Brain microvascular endothelial cell (primary cell): Measurements from ENCODE around the gene MGMT.

ENCODE experiments used
- DNase-seq: peaks from one replicate; pipeline ENCODE4 v3.0.0-alpha.2; 2020
- H3K27ac ChIP-seq: fragments of 250-450 bp; sonication (Bioruptor Pico); 2 replicates; pipeline ENCODE4 v1.5.1; 2020; ENCODE audit warnings: mild to moderate bottlenecking, moderate library complexity
- H3K27me3 ChIP-seq: fragments of 250-450 bp; sonication (Bioruptor Pico); replicated peaks from 2 replicates; pipeline ENCODE4 v1.5.1; 2020; ENCODE audit warnings: mild to moderate bottlenecking
- H3K36me3 ChIP-seq: fragments of 250-450 bp; sonication (Bioruptor Pico); replicated peaks from 2 replicates; pipeline ENCODE4 v1.5.1; 2020; ENCODE audit warnings: mild to moderate bottlenecking
- H3K4me3 ChIP-seq: 2 replicates; pipeline ENCODE4 v1.5.1; 2011; ENCODE audit warnings: low read depth, mild to moderate bottlenecking, control low read depth, low read length, moderate library complexity
- CTCF ChIP-seq: IDR thresholded peaks from 2 replicates; pipeline ENCODE4 v1.5.1; 2011; ENCODE audit warnings: low read depth, mild to moderate bottlenecking, moderate library complexity, low read length, control low read depth, inconsistent platforms; ENCODE audit errors: missing control alignments
- in situ Hi-C: cut with HindIII; loops from 2 replicates; pipeline ENCODE4 v1.10.0; 2017; ENCODE audit warnings: low sequenced_read_pairs, low pct_ligation_motif_present

Gene MGMT

GRCh38 chr10:129778571-129778970 is 311.5 kb downstream of the MGMT start:
- in situ Hi-C loops: no loop called here
- H3K27me3 ChIP-seq: no peaks in the 10 kb centered on the region
- no peak overlapping the region for H3K4me3 ChIP-seq
- no peak overlapping the region for H3K27ac ChIP-seq
- no peak for DNase-seq
- TF ChIP-seq CTCF: no peak
- H3K36me3 ChIP-seq: no peaks in the 10 kb centered on the region

- Histone ChIP-seq H3K4me3 (no peak overlapping the region), H3K27me3 (no peaks in the 10 kb centered on the region), H3K27ac (no peak overlapping the region), H3K36me3 (no peaks in the 10 kb centered on the region)
- in situ Hi-C loops: no loop called here
- no peak for TF ChIP-seq CTCF
- no peak for DNase-seq
Measured at GRCh38 chr10:129779126-129780111, 312.4 kb downstream of the MGMT start.

GRCh38 chr10:129780198-129780597 is 313.2 kb downstream of the MGMT start:
- H3K27me3 ChIP-seq: no peaks in the 10 kb centered on the region
- no peaks in the 10 kb centered on the region for H3K36me3 ChIP-seq
- TF ChIP-seq CTCF: no peak
- H3K4me3 ChIP-seq: no peak overlapping the region
- no peak for DNase-seq
- no peak overlapping the region for H3K27ac ChIP-seq
- in situ Hi-C loops: no loop called here

GRCh38 chr10:129780901-129781795 is 314.1 kb downstream of the MGMT start:
- Histone ChIP-seq H3K27ac (no peak overlapping the region), H3K36me3 (no peaks in the 10 kb centered on the region), H3K27me3 (no peaks in the 10 kb centered on the region), H3K4me3 (no peak overlapping the region)
- no peak for TF ChIP-seq CTCF
- no peak for DNase-seq
- in situ Hi-C loops: no loop called here

- Histone ChIP-seq H3K36me3 (no peaks in the 10 kb centered on the region), H3K4me3 (no peak overlapping the region), H3K27me3 (no peaks in the 10 kb centered on the region), H3K27ac (no peak overlapping the region)
- no peak for DNase-seq
- TF ChIP-seq CTCF: no peak
- in situ Hi-C loops: no loop called here
Measured at GRCh38 chr10:129784291-129784690, 317.2 kb downstream of the MGMT start.
